HepG2 (cell line): ENCODE results near the gene PCNA. TPM values are rescaled to one million over a fixed set of nuclear protein-coding genes. Genes with fewer than 3 reads are reported as not detected.

ENCODE experiments used
- ATAC-seq: fragments of 200-7000 bp; cut with Tn5 transposase; 3 replicates; pipeline ENCODE4 v1.9.1; 2020; ENCODE audit warnings: mild to moderate bottlenecking, moderate library complexity
- BruUV-seq: library from RNA; stranded (reverse); fragments of 400-500 nt; replicated peaks from 2 replicates; lab custom pipeline; 2021; lab: Mats Ljungman, UMichigan
- CTCF ChIA-PET: fragments of 300-600 bp; formaldehyde crosslinking; extraction: SDS; loops from one replicate; lab custom pipeline; 2021; ENCODE audit warnings: low total read pairs, inconsistent platforms, low intra/inter-chr PET ratio; lab: Yijun Ruan, JAX
- POLR2A ChIA-PET: fragments of 350-600 bp; sonication (Branson Sonifier 250); formaldehyde crosslinking; loops from one replicate; lab custom pipeline; 2020; ENCODE audit warnings: antibody characterized with exemption, inconsistent platforms; lab: Yijun Ruan, JAX
- DNase-seq: peaks from one replicate; pipeline ENCODE4 v3.0.0-alpha.2; 2015; ENCODE audit warnings: low spot score
- FAIRE-seq: peaks from 3 replicates; lab custom pipeline; 2011; peaks lifted over from hg19 to GRCh38; lab: Jason Lieb, UNC
- H2AFZ ChIP-seq: one replicate; pipeline ENCODE4 v1.6.1; 2011; ENCODE audit warnings: low read length, inconsistent platforms
- H3K27ac ChIP-seq: fragments of 300-600 bp; 3 replicates; pipeline ENCODE4 v1.8.0; 2011; ENCODE audit warnings: mixed run types, mild to moderate bottlenecking, mixed read lengths, low read length, inconsistent platforms; ENCODE audit not compliant: insufficient read depth; ENCODE audit errors: extremely low read length
- H3K27me3 ChIP-seq, 2 experiments: fragments of 200-600 bp in 1 of 2; 2 replicates in 1 of 2; 3 replicates in 1 of 2; pipeline versions ENCODE4 v1.6.0 to v1.8.0; 2011; ENCODE audit warnings: low read length in 2 of 2, mild to moderate bottlenecking in 2 of 2, moderate library complexity in 2 of 2, inconsistent platforms in 1 of 2; ENCODE audit not compliant: insufficient read depth in 2 of 2, control insufficient read depth in 1 of 2
- H3K36me3 ChIP-seq, 2 experiments: fragments of 200-600 bp in 1 of 2; replicated peaks in 1 of 2; 2 replicates in 1 of 2; 3 replicates in 1 of 2; pipeline versions ENCODE4 v1.5.1 to v1.8.0; 2011; ENCODE audit warnings: low read length in 2 of 2, inconsistent platforms in 1 of 2; ENCODE audit not compliant: insufficient read depth in 2 of 2, control insufficient read depth in 1 of 2
- H3K4me1 ChIP-seq: 2 replicates; pipeline ENCODE4 v1.5.1; 2012; ENCODE audit warnings: low read length, inconsistent platforms; ENCODE audit not compliant: insufficient read depth
- H3K4me2 ChIP-seq: 2 replicates; pipeline ENCODE4 v1.6.0; 2011; ENCODE audit warnings: low read depth, low read length, inconsistent platforms
- H3K4me3 ChIP-seq, 3 experiments: fragments of 200-600 bp in 1 of 3; sonication (generic), shearing (Covaris generic) in 1 of 3; replicated peaks in 1 of 3; 2 replicates each; pipeline ENCODE4 v1.5.1; 2011 to 2016; ENCODE audit warnings: low read length in 3 of 3, inconsistent platforms in 2 of 3, low read depth in 2 of 3, mild to moderate bottlenecking in 2 of 3, control low read depth in 1 of 3, mixed read lengths in 1 of 3; ENCODE audit not compliant: insufficient read depth in 1 of 3
- H3K79me2 ChIP-seq: one replicate; pipeline ENCODE4 v1.6.1; 2011; ENCODE audit warnings: low read length, inconsistent platforms; ENCODE audit not compliant: insufficient read depth
- H3K9ac ChIP-seq: 2 replicates; pipeline ENCODE4 v1.6.0; 2011; ENCODE audit warnings: mild to moderate bottlenecking, low read depth, low read length, inconsistent platforms; ENCODE audit not compliant: insufficient read depth
- H3K9me3 ChIP-seq: 2 replicates; pipeline ENCODE4 v1.5.1; 2012; ENCODE audit warnings: mild to moderate bottlenecking, low read length
- H4K20me1 ChIP-seq: 2 replicates; pipeline ENCODE4 v1.6.0; 2011; ENCODE audit warnings: inconsistent platforms, mild to moderate bottlenecking, low read length, moderate library complexity; ENCODE audit not compliant: insufficient read depth
- DNMT3B ChIP-seq: conservative IDR thresholded peaks from 2 replicates; pipeline ENCODE4 v1.6.1; 2016; ENCODE audit warnings: missing biosample characterization, control low read depth
- FLYWCH1 ChIP-seq: sonication (generic); formaldehyde crosslinking; IDR thresholded peaks from 2 replicates; pipeline ENCODE4 v1.8.1; 2023; ENCODE audit warnings: mild to moderate bottlenecking, missing genetic modification reagents
- HIVEP1 ChIP-seq: sonication (generic); formaldehyde crosslinking; IDR thresholded peaks from 2 replicates; pipeline ENCODE4 v1.4.0; 2020; ENCODE audit warnings: mild to moderate bottlenecking, missing genetic modification reagents
- JUNB ChIP-seq: sonication (generic); formaldehyde crosslinking; IDR thresholded peaks from 2 replicates; pipeline ENCODE4 v1.8.0; 2022; ENCODE audit warnings: missing genetic modification reagents, mild to moderate bottlenecking, borderline replicate concordance
- MIXL1 ChIP-seq: IDR thresholded peaks from 2 replicates; pipeline ENCODE4 v1.6.1; 2016
- MZF1 ChIP-seq: sonication (generic); formaldehyde crosslinking; IDR thresholded peaks from 2 replicates; pipeline ENCODE4 v1.8.1; 2023; ENCODE audit warnings: mild to moderate bottlenecking, missing genetic modification reagents, borderline replicate concordance
- PAF1 ChIP-seq: IDR thresholded peaks from 2 replicates; pipeline ENCODE4 v1.6.1; 2016; ENCODE audit warnings: missing genetic modification reagents, missing compliant biosample characterization
- U2AF2 ChIP-seq: fragments of 200-400 bp; formaldehyde crosslinking; IDR thresholded peaks from 2 replicates; pipeline ENCODE4 v1.6.1; 2017; ENCODE audit warnings: low read depth, mild to moderate bottlenecking, low read length
- ZFYVE20 ChIP-seq: sonication (generic); formaldehyde crosslinking; IDR thresholded peaks from 2 replicates; pipeline ENCODE4 v1.8.0; 2023; ENCODE audit warnings: low read depth, mild to moderate bottlenecking, moderate library complexity, missing genetic modification reagents, borderline replicate concordance
- ZMYM4 ChIP-seq: sonication (generic); formaldehyde crosslinking; IDR thresholded peaks from 2 replicates; pipeline ENCODE4 v1.8.1; 2023; ENCODE audit warnings: mild to moderate bottlenecking, missing genetic modification reagents
- ZNF441 ChIP-seq: sonication (generic); formaldehyde crosslinking; IDR thresholded peaks from 2 replicates; pipeline ENCODE4 v1.7.0; 2021; ENCODE audit warnings: missing genetic modification reagents, borderline replicate concordance
- ZNF644 ChIP-seq: IDR thresholded peaks from 2 replicates; pipeline ENCODE4 v1.6.1; 2016; ENCODE audit warnings: low read depth
- ZNF672 ChIP-seq: sonication (generic); formaldehyde crosslinking; IDR thresholded peaks from 2 replicates; pipeline ENCODE4 v1.8.1; 2022; ENCODE audit warnings: missing genetic modification reagents
- ZNF713 ChIP-seq: sonication (generic); formaldehyde crosslinking; IDR thresholded peaks from 2 replicates; pipeline ENCODE4 v1.4.0; 2020; ENCODE audit warnings: mild to moderate bottlenecking, missing genetic modification reagents
- ZNF790 ChIP-seq: sonication (generic); formaldehyde crosslinking; IDR thresholded peaks from 2 replicates; pipeline ENCODE4 v1.8.0; 2022; ENCODE audit warnings: missing genetic modification reagents, mild to moderate bottlenecking, borderline replicate concordance
- WGBS: methylation state at CpG from one replicate; pipeline ENCODE4 v1.1.6; 2017; ENCODE audit warnings: low lambda C conversion rate; 5-methylcytosine and 5-hydroxymethylcytosine counted together
- in situ Hi-C: cut with HindIII; loops from 2 replicates; pipeline ENCODE4 v1.10.0; 2017; ENCODE audit warnings: low pct_unique_long_range_greater_than_20kb; ENCODE audit not compliant: extremely low pct_ligation_motif_present
- intact Hi-C: fragments of 100-400 bp; cut with micrococcal nuclease; formaldehyde crosslinking; loops from one replicate; pipeline ENCODE4 v1.10.0; 2022; ENCODE audit not compliant: unreplicated experiment
- polyA plus RNA-seq, 8 experiments: library from polyadenylated mRNA; depleted of rRNA in 3 of 8; stranded (reverse) in 7 of 8; unstranded in 1 of 8; fragments of >200 nt; fragmentation: Illumina TruSeq in 4 of 8; extraction: Trizol in 4 of 8; gene quantifications; 2 replicates each; pipeline versions ENCODE4 v1.2.1 to v1.2.3, GENCODE V29; 2011 to 2016; ENCODE audit warnings: low read depth in 4 of 8, missing spikeins in 1 of 8, mixed read lengths in 1 of 8; ENCODE audit not compliant: insufficient read depth in 1 of 8
- total RNA-seq, 5 experiments: library from RNA; depleted of rRNA; stranded (reverse); fragments of >200 nt; fragmentation: Illumina TruSeq; extraction: Trizol; gene quantifications; 2 replicates each; pipeline ENCODE4 v1.2.3, GENCODE V29; 2016; ENCODE audit warnings: low read depth in 1 of 5
- TF ChIP-seq, protein P1 (sequence below): sonication (generic); formaldehyde crosslinking; conservative IDR thresholded peaks from 2 replicates; pipeline ENCODE4 v1.8.0; 2022; ENCODE audit warnings: mild to moderate bottlenecking, moderate library complexity, missing genetic modification reagents
- TF ChIP-seq, protein P2 (sequence below): sonication (generic); formaldehyde crosslinking; IDR thresholded peaks from 2 replicates; pipeline ENCODE4 v1.5.0; 2020; ENCODE audit warnings: mild to moderate bottlenecking, missing genetic modification reagents, moderate library complexity
- TF ChIP-seq, protein P3 (sequence below): sonication (generic); formaldehyde crosslinking; IDR thresholded peaks from 2 replicates; pipeline ENCODE4 v1.8.1; 2023; ENCODE audit warnings: mild to moderate bottlenecking, inconsistent platforms, moderate library complexity, missing genetic modification reagents, borderline replicate concordance
- TF ChIP-seq, protein P4 (sequence below): sonication (generic); formaldehyde crosslinking; IDR thresholded peaks from 2 replicates; pipeline ENCODE4 v1.4.0; 2020; ENCODE audit warnings: missing genetic modification reagents, mild to moderate bottlenecking, borderline replicate concordance

PCNA gene
- total and polyA plus RNA-seq, 2 of the 13 experiments (the other 11 are each of a cell fraction or from before 2014, with no cell fraction given), result 229 to 655 TPM

DNA sequence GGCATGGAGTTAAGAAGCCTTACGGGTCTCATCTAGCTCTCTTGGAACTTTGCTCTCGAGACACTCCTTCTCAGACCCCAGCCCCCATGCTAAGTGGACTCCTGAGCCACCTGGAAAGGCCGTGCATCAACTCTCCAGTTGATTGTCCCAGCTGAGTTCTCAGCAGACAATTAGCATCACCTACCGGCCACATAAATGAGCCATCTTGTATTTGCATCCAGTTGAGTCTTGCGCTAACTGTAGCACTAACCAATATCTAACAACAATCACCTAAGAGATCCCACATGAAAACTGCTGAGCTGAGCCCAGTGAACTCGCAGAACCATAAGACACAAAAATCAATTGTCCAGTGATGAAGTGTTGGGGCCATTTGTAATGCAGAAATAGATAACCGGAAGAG lies 49.7 kb downstream of the PCNA start:
- in situ Hi-C loops (no loop called here), intact Hi-C loops (no loop called here)
- Histone ChIP-seq H3K27me3 (no peaks in the 10 kb centered on the region), H3K4me3 (no peak overlapping the region), H3K9ac (no peak overlapping the region), H2AFZ (no peak overlapping the region), H3K4me2 (peak overlapping the region; percentile 26), H3K9me3 (no peaks in the 10 kb centered on the region), H3K27ac (no peak overlapping the region), H3K79me2 (no peaks in the 10 kb centered on the region), H3K4me1 (peaks cover 60% of the 10 kb centered on the region), H3K36me3 (no peaks in the 10 kb centered on the region), H4K20me1 (no peaks in the 10 kb centered on the region)
- POLR2A ChIA-PET, result no interaction called here
- no peak for ATAC-seq
- BruUV-seq, result no TSS peak
- 78% methylated on average over 7 of the region's 7 CpGs for WGBS
- CTCF ChIA-PET, result no interaction called here
- no peak for FAIRE-seq
- DNase-seq, result no peak
- TF ChIP-seq, protein P1, sequence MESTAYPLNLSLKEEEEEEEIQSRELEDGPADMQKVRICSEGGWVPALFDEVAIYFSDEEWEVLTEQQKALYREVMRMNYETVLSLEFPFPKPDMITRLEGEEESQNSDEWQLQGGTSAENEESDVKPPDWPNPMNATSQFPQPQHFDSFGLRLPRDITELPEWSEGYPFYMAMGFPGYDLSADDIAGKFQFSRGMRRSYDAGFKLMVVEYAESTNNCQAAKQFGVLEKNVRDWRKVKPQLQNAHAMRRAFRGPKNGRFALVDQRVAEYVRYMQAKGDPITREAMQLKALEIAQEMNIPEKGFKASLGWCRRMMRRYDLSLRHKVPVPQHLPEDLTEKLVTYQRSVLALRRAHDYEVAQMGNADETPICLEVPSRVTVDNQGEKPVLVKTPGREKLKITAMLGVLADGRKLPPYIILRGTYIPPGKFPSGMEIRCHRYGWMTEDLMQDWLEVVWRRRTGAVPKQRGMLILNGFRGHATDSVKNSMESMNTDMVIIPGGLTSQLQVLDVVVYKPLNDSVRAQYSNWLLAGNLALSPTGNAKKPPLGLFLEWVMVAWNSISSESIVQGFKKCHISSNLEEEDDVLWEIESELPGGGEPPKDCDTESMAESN (CRISPR knock-in tag), result no peak
- TF ChIP-seq ZNF713 (CRISPR knock-in tag) (no peak), ZNF644 (CRISPR knock-in tag) (0 out of 2 replicates have a peak, but pooled peaks have one; percentile 35), MIXL1 (CRISPR knock-in tag) (peak; percentile 14; the same call in 1 of the 2 replicates), ZNF672 (CRISPR knock-in tag) (0 out of 2 replicates have a peak, but pooled peaks have one; percentile 42), ZNF790 (no peak), DNMT3B (CRISPR knock-in tag) (no peak), U2AF2 (no peak), ZNF441 (CRISPR knock-in tag) (0 out of 2 replicates have a peak, but pooled peaks have one; percentile 41), FLYWCH1 (CRISPR knock-in tag) (no peak), ZFYVE20 (CRISPR knock-in tag) (no peak), PAF1 (CRISPR knock-in tag) (no peak), ZMYM4 (CRISPR knock-in tag) (0 out of 2 replicates have a peak, but pooled peaks have one; percentile 7), HIVEP1 (CRISPR knock-in tag) (no peak), JUNB (no peak), MZF1 (CRISPR knock-in tag) (no peak)
- TF ChIP-seq, protein P2, sequence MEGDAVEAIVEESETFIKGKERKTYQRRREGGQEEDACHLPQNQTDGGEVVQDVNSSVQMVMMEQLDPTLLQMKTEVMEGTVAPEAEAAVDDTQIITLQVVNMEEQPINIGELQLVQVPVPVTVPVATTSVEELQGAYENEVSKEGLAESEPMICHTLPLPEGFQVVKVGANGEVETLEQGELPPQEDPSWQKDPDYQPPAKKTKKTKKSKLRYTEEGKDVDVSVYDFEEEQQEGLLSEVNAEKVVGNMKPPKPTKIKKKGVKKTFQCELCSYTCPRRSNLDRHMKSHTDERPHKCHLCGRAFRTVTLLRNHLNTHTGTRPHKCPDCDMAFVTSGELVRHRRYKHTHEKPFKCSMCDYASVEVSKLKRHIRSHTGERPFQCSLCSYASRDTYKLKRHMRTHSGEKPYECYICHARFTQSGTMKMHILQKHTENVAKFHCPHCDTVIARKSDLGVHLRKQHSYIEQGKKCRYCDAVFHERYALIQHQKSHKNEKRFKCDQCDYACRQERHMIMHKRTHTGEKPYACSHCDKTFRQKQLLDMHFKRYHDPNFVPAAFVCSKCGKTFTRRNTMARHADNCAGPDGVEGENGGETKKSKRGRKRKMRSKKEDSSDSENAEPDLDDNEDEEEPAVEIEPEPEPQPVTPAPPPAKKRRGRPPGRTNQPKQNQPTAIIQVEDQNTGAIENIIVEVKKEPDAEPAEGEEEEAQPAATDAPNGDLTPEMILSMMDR, result peak; percentile 64
- TF ChIP-seq, protein P3, sequence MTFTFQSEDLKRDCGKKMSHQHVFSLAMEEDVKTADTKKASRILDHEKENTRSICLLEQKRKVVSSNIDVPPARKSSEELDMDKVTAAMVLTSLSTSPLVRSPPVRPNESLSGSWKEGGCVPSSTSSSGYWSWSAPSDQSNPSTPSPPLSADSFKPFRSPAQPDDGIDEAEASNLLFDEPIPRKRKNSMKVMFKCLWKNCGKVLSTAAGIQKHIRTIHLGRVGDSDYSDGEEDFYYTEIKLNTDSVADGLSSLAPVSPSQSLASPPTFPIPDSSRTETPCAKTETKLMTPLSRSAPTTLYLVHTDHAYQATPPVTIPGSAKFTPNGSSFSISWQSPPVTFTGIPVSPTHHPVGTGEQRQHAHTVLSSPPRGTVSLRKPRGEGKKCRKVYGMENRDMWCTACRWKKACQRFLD, result no peak
- TF ChIP-seq, protein P4, sequence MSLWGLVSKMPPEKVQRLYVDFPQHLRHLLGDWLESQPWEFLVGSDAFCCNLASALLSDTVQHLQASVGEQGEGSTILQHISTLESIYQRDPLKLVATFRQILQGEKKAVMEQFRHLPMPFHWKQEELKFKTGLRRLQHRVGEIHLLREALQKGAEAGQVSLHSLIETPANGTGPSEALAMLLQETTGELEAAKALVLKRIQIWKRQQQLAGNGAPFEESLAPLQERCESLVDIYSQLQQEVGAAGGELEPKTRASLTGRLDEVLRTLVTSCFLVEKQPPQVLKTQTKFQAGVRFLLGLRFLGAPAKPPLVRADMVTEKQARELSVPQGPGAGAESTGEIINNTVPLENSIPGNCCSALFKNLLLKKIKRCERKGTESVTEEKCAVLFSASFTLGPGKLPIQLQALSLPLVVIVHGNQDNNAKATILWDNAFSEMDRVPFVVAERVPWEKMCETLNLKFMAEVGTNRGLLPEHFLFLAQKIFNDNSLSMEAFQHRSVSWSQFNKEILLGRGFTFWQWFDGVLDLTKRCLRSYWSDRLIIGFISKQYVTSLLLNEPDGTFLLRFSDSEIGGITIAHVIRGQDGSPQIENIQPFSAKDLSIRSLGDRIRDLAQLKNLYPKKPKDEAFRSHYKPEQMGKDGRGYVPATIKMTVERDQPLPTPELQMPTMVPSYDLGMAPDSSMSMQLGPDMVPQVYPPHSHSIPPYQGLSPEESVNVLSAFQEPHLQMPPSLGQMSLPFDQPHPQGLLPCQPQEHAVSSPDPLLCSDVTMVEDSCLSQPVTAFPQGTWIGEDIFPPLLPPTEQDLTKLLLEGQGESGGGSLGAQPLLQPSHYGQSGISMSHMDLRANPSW (CRISPR knock-in tag), result no peak
